HG02840 (cell line): Measurements from ENCODE around the gene MAP4K4.

Experiments
- ATAC-seq: cut with Tn5 transposase; IDR thresholded peaks from one replicate; pipeline ENCODE4 v1.9.1; 2021; ENCODE audit warnings: mild to moderate bottlenecking, moderate library complexity, moderate number of reproducible peaks; ENCODE audit not compliant: unreplicated experiment, low FRiP score

Gene MAP4K4

DNA sequence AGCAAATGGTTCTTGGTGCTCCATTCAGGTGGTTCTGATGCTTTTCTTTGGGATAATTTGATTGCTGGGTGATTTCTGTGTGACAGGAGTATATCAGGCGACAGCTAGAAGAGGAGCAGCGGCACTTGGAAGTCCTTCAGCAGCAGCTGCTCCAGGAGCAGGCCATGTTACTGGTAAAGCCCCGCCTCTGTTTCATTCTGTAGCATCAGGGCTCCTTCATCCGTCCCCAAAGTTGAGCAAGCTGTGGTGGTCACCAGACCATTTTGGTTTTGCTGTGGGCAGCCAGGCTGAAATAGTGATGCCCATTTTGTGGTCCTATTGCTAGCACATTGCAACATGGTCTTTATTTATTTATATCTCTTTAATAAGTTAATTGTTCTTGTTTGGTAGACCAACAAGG lies 161.4 kb downstream of the MAP4K4 start:
- ATAC-seq = no peak

DNA sequence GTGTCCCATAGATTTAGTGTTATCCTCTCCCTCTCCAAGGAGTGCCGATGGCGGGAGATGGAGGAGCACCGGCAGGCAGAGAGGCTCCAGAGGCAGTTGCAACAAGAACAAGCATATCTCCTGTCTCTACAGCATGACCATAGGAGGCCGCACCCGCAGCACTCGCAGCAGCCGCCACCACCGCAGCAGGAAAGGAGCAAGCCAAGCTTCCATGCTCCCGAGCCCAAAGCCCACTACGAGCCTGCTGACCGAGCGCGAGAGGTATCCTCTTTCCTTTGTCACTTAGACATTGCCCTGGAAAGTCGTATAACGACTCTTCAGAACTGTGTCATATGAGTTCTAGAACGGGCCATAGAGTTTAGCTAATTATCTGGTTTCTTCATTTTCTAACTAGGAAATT lies 162.1 kb downstream of the MAP4K4 start:
- no peak for ATAC-seq

DNA sequence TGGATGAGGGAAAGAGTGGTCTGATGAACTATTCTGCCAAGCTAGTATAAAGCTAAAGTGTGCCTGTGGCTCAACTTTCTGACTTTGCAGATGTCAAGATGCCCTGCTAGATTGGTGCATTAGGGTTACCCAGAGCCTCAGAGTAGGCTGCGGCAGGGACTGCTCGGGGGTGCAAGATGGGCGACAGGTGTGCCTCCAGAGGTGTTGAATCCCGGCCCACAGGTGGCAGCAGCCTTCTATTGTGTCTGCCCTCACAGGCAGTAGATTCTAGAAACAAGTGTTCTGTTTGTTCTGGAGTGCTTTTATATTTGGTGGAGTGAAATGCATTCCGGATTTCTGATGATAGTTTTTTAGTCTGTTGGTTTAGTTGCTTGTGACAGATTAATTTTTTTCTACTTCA lies 162.7 kb downstream of the MAP4K4 start:
- no peak for ATAC-seq

DNA sequence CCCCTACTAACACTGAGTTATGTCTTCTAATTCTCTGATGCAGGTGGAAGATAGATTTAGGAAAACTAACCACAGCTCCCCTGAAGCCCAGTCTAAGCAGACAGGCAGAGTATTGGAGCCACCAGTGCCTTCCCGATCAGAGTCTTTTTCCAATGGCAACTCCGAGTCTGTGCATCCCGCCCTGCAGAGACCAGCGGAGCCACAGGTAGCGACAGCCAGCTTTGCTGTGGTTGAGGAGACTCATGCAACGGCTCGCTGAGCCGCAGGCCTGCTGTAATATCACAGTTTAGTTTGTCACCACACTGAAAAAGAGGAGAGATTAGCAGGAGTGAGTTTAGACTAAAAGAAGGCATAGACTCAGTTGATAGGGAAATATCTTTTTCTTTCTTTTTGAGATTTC lies 163.3 kb downstream of the MAP4K4 start:
- no peak for ATAC-seq

DNA sequence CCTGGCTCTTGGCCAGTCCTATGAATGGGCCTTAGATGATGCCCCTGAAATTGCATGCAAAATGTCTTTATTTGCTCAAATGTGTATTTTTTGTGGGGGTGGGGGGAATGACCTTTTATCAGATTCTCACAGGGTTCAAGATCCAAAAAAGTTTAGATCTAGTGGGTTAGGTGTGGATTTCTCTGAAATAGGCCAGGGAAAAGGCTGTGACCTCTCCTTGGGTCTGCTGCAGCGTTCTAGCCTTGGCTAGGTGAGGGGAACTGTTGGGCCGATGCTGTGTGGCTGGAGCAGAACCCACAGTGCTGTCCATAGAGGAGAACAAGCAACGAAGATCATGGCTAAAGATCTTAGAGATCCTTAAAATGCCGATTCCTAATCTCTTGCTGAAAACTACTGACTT lies 163.9 kb downstream of the MAP4K4 start:
- ATAC-seq = no peak

DNA sequence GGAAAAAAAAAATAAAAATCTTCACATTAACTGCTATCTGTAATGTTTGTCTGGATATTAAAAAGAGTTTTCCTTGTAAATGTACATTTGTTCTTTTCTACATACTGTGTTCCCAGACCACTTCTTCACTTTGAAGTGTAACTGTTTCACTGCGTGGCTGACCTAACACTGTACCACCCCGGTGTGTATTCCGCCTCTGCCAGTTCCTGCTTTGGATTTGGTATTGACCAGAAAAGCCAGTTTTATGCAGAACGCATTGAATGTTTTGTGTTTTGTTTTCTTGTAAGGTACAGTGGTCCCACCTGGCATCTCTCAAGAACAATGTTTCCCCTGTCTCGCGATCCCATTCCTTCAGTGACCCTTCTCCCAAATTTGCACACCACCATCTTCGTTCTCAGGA lies 166.0 kb downstream of the MAP4K4 start:
- no peak for ATAC-seq

DNA sequence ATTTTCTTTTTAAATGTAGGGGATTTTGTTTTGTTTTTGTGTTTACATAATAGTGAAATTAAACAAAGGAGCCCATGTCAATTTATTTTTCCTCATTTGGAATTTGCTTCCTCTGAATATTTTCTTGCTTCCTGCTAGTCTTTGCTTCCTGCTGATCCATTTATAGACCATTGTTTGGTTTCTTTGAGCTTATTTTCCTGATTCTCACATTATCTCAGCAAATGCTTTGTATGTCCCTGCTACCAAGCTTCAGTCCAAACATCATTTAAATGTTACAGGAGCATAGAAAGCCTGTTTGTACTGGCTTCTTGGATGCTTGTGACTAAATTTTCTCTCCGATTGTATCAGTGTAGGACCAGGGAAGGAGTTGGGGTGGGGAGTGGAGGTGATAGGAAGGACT lies 166.9 kb downstream of the MAP4K4 start:
- no peak for ATAC-seq

DNA sequence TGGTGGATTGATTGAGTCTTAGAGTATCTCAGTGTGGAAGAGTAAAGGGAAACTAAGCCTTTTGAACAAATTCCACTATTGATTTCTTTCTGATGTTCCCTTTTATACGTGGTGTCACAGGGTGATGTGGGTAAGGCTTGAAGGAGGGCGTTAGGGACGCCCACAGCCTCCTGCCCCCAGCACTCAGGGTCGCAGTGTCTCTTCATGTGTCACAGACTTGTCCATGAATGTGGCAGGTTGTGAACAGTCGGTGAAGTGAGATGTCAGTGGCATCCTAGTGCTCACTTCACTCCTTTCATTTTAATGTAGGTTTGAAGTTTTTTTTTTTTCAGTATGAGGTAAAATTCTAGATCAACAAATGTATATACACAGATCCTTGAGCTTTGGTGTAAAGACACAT lies 171.0 kb downstream of the MAP4K4 start:
- ATAC-seq = no peak

DNA sequence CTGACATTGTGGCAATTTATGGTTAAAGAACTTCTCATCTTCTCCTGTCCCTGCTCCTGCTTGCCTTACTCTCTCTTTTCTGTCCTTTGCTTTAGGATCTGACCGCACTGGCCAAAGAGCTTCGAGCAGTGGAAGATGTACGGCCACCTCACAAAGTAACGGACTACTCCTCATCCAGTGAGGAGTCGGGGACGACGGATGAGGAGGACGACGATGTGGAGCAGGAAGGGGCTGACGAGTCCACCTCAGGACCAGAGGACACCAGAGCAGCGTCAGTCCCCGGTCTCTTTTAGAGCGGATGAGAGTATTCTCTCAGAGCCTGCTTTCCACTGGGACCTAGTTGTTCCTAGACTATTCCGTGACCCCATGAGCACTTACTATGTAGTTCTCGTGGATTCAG lies 172.0 kb downstream of the MAP4K4 start:
- no peak for ATAC-seq

DNA sequence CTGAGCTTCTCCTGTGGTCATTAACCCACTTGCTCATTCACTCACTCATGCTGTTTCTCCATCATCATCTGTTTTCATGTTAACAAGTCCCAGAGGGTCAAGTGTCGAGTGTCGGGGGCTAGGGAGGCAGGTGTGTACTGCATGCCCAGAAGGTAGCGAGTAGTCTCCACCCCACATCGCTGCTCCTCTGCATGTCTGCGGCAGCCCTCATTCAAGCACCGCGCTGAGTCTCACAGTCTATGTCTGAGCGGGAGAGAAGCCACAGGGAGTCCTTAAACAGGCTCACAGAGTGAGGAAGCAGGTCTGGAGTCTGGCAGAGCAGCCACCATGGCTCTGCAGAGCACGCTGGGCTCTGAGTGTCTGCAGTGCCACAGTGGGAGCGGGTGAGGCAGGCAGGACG lies 172.9 kb downstream of the MAP4K4 start:
- ATAC-seq = no peak

DNA sequence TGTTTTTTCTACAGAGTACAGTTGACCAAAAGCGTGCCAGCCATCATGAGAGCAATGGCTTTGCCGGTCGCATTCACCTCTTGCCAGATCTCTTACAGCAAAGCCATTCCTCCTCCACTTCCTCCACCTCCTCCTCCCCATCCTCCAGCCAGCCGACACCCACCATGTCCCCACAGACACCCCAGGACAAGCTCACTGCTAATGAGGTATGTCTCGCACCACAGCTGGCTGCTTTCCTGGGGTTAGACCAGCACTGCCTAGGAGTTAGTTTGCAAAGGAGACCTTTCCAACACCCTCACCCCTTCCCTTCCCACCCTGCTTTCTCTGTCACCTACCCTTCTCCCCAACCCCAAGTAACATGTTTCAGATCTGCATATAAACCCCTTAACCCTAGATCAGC lies 174.0 kb downstream of the MAP4K4 start:
- no peak for ATAC-seq

DNA sequence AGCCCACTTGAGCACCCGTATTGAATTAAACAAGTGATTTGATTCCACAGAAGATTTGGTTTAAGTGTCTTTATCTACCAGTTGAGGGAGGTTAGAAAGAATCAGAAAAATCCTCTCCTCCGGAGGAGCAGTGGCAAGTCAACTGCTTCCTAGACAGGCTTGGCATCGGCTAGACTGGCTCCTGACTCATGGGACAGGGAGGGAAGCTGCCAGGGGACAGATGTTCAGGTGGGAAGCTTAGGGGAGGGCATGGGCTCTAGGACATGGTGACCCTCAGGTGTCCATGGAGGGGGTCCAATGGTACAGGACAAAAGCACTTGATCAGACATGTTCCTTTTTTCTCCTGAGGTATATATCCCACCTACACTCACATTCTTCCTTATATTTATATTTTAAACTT lies 175.0 kb downstream of the MAP4K4 start:
- no peak for ATAC-seq

DNA sequence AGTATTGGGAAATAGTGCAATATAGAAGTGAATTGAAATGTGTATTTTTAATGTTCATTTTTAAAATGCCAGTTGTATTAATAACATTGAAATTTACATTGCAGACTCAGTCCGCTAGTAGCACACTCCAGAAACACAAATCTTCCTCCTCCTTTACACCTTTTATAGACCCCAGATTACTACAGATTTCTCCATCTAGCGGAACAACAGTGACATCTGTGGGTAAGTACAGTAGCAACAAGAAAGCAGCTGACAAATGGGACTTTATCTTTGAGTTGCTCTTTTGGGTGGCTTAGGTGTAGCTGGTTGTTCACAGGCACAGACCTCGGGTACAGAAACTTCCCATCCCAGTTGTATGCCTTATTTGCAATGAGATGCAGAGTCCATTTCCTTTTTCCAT lies 176.0 kb downstream of the MAP4K4 start:
- ATAC-seq = no peak

DNA sequence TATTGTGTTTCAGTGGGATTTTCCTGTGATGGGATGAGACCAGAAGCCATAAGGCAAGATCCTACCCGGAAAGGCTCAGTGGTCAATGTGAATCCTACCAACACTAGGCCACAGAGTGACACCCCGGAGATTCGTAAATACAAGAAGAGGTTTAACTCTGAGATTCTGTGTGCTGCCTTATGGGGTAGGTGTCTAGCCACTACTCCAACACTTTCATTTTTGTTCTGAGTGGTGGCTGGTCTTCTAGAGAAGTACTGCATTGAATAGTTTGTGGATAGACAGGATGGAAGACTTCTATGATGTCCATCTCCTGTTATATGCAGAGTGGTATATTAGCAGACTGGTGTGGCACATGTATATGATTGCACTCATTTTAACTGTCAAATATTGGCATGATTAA lies 176.6 kb downstream of the MAP4K4 start:
- no peak for ATAC-seq

DNA sequence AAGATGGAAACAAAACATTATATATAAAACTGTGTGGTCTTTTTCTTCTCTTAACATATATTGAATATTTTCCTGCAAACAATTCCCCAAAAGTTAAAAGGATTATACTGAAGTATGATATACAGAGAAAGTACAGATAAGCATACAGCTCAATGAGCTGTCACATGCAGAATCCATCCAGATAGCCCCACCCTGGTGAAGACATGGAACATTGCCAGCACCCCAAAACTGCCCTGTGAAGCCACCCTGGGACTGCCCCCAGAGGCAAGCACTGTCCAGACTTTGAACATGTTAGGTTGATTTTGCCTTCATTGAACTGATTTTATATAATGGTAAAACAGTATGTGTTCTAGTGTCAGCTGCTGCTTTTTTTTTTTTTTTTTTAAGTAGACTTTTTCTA lies 182.0 kb downstream of the MAP4K4 start:
- ATAC-seq = no peak

DNA sequence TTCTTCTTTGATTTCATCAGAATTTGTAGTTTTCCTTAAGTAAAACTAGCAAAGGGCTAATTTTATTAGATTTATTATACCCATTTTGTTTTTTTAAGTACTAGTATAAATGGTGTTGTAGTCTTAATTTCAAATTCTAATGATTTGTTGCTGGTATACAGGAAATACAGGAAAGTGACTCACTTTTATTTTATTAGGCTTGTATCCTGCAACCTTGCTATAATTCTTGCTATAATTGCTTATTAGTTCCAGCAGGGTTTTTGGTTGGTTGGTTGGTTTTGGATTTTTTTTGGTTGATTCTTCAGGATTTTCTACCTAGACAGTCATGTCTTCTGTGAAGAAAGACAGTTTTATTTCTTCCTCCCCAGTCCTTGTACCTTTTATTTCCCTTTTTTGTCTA lies 183.6 kb downstream of the MAP4K4 start:
- no peak for ATAC-seq

DNA sequence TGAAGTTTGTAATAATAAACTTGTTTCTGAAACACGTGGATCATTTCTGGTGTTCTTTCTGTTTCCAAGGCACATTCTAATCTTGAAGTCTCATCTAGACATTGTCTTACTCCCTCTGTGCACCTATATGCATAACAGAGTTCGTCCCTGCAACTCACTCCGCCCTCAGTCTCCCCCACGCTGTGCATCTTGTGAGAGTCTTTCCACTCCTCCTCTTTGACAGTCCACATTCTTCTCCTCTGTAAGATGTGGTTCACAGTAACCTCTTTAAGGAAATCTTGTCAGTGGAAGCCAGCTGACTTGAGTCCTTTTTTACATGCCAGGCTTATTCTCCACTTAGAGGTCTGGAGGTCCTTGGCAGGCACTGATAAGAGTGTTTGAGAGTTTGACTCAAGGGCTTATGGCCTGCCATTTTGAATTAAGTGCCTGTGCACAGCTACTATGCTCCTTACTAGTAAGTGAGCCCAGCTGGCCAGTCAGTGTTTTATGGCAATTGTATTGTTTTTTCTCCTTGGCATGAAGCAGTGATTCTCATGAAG lies 185.3 kb downstream of the MAP4K4 start:
- no peak for ATAC-seq

DNA sequence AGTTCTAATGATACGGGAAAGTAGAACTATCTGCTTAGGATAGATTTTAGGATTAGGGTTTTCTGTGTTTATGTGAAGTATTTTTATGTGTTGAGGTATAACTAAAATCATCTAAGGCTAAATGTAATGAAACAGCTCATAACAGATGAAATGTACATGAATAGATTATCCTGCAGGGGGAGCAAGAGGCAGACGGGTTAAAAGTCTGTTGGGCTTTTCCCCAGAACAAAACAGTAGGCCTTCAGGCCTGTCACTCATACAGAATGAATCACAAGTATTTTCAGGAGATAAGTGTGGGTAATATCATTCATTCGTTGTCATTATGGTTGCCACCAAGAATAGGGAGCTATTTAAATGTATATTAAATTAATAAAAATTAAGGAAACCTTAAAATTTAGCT lies 186.4 kb downstream of the MAP4K4 start:
- ATAC-seq = no peak

DNA sequence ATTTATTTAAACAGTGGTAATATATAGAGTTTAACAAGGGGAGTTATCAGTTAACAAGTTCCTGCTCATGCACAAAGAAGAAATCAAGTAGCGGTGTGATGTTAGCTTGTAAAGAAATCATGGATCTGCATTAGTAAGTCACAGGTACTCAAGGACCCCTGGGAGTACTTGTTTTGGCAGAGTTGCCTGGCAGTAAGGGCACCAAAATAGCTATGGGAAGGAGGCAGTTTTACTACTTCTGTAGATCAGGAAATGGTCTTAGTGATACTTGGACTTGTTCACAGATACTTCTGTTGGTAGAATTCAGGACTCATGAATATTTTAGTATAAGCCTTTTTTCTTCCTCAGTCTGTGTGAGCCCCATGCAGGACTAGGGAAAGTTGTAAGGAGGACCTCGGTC lies 186.9 kb downstream of the MAP4K4 start:
- ATAC-seq = no peak

DNA sequence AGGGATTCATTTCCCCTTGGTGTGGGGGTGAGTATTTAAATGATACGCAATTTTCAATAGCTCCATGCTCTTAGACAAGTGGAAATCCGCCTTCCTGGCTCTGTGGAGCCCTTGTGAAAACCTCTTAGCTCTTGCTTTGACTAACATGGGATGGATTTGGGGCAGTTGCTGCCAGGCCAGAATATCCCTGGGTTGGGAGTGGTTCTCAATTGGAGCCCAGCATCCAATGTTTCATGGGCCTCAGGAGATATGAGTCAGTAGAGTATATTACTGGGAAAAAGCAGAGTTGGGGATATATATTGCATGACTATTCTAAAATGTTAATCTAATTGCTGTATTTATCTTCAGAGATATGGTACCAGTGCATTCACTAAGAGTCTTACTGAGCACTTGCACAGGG lies 189.8 kb downstream of the MAP4K4 start:
- ATAC-seq = no peak

DNA sequence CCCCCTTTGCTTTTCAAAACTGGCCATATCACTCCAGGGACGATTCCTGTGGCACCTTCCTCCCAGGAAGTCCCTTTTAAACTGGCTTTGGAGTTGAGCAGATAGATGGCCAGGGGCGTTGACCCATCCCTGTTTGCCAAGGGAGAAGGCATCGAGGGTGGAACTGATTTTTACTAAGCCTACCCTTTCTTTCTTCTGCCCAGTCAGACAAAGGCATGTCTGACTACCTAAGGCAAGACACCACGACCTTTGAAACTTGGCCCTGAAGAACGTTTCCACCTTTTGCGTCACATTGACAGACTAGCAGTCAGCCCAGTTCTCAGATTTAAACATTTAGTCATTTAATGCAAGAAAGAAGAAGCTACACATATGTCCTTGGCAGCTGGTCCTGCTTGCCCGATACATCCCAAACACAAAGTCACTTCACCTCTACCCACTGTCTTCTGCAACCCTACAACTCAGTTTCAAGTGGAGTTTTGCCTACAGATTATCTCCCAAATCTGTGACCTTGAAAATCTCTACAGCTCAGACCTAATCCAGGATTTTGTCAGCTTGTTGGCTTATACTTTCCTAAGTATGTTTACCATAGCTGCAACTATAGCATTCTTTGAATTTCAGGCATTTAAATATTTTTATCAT lies 192.1 kb downstream of the MAP4K4 start:
- no peak for ATAC-seq

DNA sequence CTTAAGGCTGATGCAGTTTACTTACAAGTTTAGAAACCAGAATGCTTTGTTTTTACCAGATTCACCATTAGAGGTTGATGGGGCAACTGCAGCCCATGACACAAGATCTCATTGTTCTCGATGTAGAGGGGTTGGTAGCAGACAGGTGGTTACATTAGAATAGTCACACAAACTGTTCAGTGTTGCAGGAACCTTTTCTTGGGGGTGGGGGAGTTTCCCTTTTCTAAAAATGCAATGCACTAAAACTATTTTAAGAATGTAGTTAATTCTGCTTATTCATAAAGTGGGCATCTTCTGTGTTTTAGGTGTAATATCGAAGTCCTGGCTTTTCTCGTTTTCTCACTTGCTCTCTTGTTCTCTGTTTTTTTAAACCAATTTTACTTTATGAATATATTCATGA lies 194.9 kb downstream of the MAP4K4 start:
- no peak for ATAC-seq
